ENCODE results near the gene HSPB7.

Gene HSPB7

GRCh38 chr1:15973772-15974171 is 44.1 kb downstream of the HSPB7 start:
- no peak for DNase-seq

GRCh38 chr1:15972409-15972808 is 45.4 kb downstream of the HSPB7 start:
- DNase-seq = no peak

- no peak for DNase-seq
Observed at GRCh38 chr1:15970911-15971310, 46.9 kb downstream of the HSPB7 start.

- no peak for DNase-seq
Observed at GRCh38 chr1:15969321-15969880, 48.4 kb downstream of the HSPB7 start.

GRCh38 chr1:15968172-15968571 is 49.7 kb downstream of the HSPB7 start:
- DNase-seq = no peak

- DNase-seq = no peak
Observed at GRCh38 chr1:15966956-15967344, 50.9 kb downstream of the HSPB7 start.

- no peak for DNase-seq
Observed at GRCh38 chr1:15966081-15966955, 51.5 kb downstream of the HSPB7 start.

GRCh38 chr1:15965228-15965767 is 52.5 kb downstream of the HSPB7 start:
- no peak for DNase-seq

All from NK-92 treated with Interleukin-12 subunit alpha and Interleukin-12 subunit beta, amount 100 ng/mL, for 24 hours (cell line).